Neural cell (in vitro differentiated cells): ENCODE data around the gene MMP15.

Source experiments
- EP300 ChIP-seq: fragments of 450-650 bp; conservative IDR thresholded peaks from 2 replicates; pipeline ENCODE4 v1.6.1; 2014; ENCODE audit warnings: antibody characterized with exemption, mild to moderate bottlenecking, moderate library complexity; ENCODE audit not compliant: poor library complexity, severe bottlenecking
- EZH2 ChIP-seq: fragments of 200-600, 300-800 bp; shearing (Covaris generic), sonication (generic); IDR thresholded peaks from 2 replicates; pipeline ENCODE4 v1.6.1; 2014; ENCODE audit warnings: antibody characterized with exemption, low read length, borderline replicate concordance, mild to moderate bottlenecking; ENCODE audit not compliant: insufficient read depth, poor library complexity, severe bottlenecking
- POLR2AphosphoS5 ChIP-seq: IDR thresholded peaks from 2 replicates; pipeline ENCODE4 v1.6.1; 2012
- RAD21 ChIP-seq: fragments of 450-650 bp; conservative IDR thresholded peaks from 2 replicates; pipeline ENCODE4 v1.6.1; 2014; ENCODE audit warnings: antibody characterized with exemption, mild to moderate bottlenecking, moderate library complexity
- TAF1 ChIP-seq: IDR thresholded peaks from 2 replicates; pipeline ENCODE4 v1.6.1; 2012; ENCODE audit warnings: low read depth
- TF ChIP-seq, protein P1 (sequence below): IDR thresholded peaks from 2 replicates; pipeline ENCODE4 v1.6.1; 2012; ENCODE audit warnings: borderline replicate concordance
- TF ChIP-seq, protein P2 (sequence below): fragments of 450-650 bp; IDR thresholded peaks from 2 replicates; pipeline ENCODE4 v1.5.1; 2014; ENCODE audit warnings: antibody characterized with exemption, mild to moderate bottlenecking, moderate library complexity; ENCODE audit not compliant: poor library complexity, severe bottlenecking

DNA sequence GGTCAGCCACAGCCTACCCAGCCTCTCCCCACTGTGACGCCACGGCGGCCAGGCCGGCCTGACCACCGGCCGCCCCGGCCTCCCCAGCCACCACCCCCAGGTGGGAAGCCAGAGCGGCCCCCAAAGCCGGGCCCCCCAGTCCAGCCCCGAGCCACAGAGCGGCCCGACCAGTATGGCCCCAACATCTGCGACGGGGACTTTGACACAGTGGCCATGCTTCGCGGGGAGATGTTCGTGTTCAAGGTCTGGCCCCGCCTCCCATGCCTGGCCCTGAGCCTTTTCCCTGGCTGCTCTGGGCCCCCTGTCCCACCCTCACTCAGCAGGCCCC lies 16.0 kb downstream of the MMP15 start:
- TF ChIP-seq, protein P1, sequence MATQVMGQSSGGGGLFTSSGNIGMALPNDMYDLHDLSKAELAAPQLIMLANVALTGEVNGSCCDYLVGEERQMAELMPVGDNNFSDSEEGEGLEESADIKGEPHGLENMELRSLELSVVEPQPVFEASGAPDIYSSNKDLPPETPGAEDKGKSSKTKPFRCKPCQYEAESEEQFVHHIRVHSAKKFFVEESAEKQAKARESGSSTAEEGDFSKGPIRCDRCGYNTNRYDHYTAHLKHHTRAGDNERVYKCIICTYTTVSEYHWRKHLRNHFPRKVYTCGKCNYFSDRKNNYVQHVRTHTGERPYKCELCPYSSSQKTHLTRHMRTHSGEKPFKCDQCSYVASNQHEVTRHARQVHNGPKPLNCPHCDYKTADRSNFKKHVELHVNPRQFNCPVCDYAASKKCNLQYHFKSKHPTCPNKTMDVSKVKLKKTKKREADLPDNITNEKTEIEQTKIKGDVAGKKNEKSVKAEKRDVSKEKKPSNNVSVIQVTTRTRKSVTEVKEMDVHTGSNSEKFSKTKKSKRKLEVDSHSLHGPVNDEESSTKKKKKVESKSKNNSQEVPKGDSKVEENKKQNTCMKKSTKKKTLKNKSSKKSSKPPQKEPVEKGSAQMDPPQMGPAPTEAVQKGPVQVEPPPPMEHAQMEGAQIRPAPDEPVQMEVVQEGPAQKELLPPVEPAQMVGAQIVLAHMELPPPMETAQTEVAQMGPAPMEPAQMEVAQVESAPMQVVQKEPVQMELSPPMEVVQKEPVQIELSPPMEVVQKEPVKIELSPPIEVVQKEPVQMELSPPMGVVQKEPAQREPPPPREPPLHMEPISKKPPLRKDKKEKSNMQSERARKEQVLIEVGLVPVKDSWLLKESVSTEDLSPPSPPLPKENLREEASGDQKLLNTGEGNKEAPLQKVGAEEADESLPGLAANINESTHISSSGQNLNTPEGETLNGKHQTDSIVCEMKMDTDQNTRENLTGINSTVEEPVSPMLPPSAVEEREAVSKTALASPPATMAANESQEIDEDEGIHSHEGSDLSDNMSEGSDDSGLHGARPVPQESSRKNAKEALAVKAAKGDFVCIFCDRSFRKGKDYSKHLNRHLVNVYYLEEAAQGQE = no peak
- TF ChIP-seq, protein P2, sequence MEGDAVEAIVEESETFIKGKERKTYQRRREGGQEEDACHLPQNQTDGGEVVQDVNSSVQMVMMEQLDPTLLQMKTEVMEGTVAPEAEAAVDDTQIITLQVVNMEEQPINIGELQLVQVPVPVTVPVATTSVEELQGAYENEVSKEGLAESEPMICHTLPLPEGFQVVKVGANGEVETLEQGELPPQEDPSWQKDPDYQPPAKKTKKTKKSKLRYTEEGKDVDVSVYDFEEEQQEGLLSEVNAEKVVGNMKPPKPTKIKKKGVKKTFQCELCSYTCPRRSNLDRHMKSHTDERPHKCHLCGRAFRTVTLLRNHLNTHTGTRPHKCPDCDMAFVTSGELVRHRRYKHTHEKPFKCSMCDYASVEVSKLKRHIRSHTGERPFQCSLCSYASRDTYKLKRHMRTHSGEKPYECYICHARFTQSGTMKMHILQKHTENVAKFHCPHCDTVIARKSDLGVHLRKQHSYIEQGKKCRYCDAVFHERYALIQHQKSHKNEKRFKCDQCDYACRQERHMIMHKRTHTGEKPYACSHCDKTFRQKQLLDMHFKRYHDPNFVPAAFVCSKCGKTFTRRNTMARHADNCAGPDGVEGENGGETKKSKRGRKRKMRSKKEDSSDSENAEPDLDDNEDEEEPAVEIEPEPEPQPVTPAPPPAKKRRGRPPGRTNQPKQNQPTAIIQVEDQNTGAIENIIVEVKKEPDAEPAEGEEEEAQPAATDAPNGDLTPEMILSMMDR = no peak
- TF ChIP-seq POLR2AphosphoS5 (no peak), EP300 (no peak), EZH2 (no peak), RAD21 (no peak), TAF1 (no peak)
